ENCODE results near the gene C1orf116.

GRCh38 chr1:207060596-207060995, 28.0 kb upstream of the C1orf116 start:
- TF ChIP-seq CTCF (conservative IDR thresholded peaks at IDR 0.05; ENCODE audit: low read depth, low read length): no peak
- no peak for TF ChIP-seq EZH2 (IDR thresholded peaks at IDR 0.05; ENCODE audit: borderline replicate concordance, low read depth, low read length, poor library complexity, severe bottlenecking)

Data from A673 (cell line).